Bronchial epithelial cell (primary cell): Measurements from ENCODE around the gene INSM1. TPM values are rescaled to one million over a fixed set of nuclear protein-coding genes. Genes with fewer than 3 reads are reported as not detected.

Experiments used
- DNase-seq: peaks from one replicate; pipeline ENCODE4 v3.0.0-alpha.2; 2010; ENCODE audit warnings: low read depth
- FAIRE-seq: peaks from 2 replicates; lab custom pipeline; 2011; peaks lifted over from hg19 to GRCh38; lab: Jason Lieb, UNC
- H3K27me3 ChIP-seq: 2 replicates; pipeline ENCODE4 v1.5.1; 2011; ENCODE audit warnings: low read length; ENCODE audit not compliant: control insufficient read depth, insufficient read depth
- H3K36me3 ChIP-seq: 2 replicates; pipeline ENCODE4 v1.5.1; 2011; ENCODE audit warnings: low read length; ENCODE audit not compliant: control insufficient read depth, insufficient read depth
- H3K4me3 ChIP-seq: 2 replicates; pipeline ENCODE4 v1.5.1; 2011; ENCODE audit warnings: mild to moderate bottlenecking, low read depth, low read length, control low read depth
- CTCF ChIP-seq: IDR thresholded peaks from 2 replicates; pipeline ENCODE4 v1.5.1; 2011; ENCODE audit warnings: mild to moderate bottlenecking, moderate library complexity, low read length, control low read depth, inconsistent platforms; ENCODE audit not compliant: insufficient read depth, severe bottlenecking
- total RNA-seq: library from RNA; depleted of rRNA; stranded (reverse); fragments of >200 nt; gene quantifications from 2 replicates; pipeline ENCODE4 v1.2.1, GENCODE V29; 2014

The INSM1 gene
- total RNA-seq, 1 donor from 2014 or later, result not detected

GRCh38 chr20:20363434-20363798 lies 4.5 kb upstream of the INSM1 start:
- Histone ChIP-seq H3K27me3 (peaks cover 47% of the 10 kb centered on the region), H3K4me3 (no peak overlapping the region), H3K36me3 (no peaks in the 10 kb centered on the region)
- no peak for FAIRE-seq
- no peak for DNase-seq
- no peak for TF ChIP-seq CTCF

- Histone ChIP-seq H3K4me3 (no peak overlapping the region), H3K27me3 (peaks cover 49% of the 10 kb centered on the region), H3K36me3 (no peaks in the 10 kb centered on the region)
- no peak for DNase-seq
- TF ChIP-seq CTCF, result no peak
- no peak for FAIRE-seq
These were observed 3.9 kb upstream of the INSM1 start for GRCh38 chr20:20363799-20364592.

- H3K4me3 ChIP-seq, result no peak overlapping the region
- no peak for DNase-seq
- FAIRE-seq, result no peak
- TF ChIP-seq CTCF, result no peak
- H3K27me3 ChIP-seq, result peaks cover 54% of the 10 kb centered on the region
- H3K36me3 ChIP-seq, result no peaks in the 10 kb centered on the region
These were observed 3.1 kb upstream of the INSM1 start for GRCh38 chr20:20364593-20365479.

- no peak for DNase-seq
- Histone ChIP-seq H3K27me3 (peaks cover 59% of the 10 kb centered on the region), H3K4me3 (no peak overlapping the region), H3K36me3 (no peaks in the 10 kb centered on the region)
- FAIRE-seq, result no peak
- no peak for TF ChIP-seq CTCF
These were observed 2.3 kb upstream of the INSM1 start for GRCh38 chr20:20365480-20366161.

GRCh38 chr20:20366551-20366875 lies 1.4 kb upstream of the INSM1 start:
- Histone ChIP-seq H3K36me3 (no peaks in the 10 kb centered on the region), H3K4me3 (no peak overlapping the region), H3K27me3 (peaks cover 62% of the 10 kb centered on the region)
- TF ChIP-seq CTCF, result no peak
- DNase-seq (no peak), FAIRE-seq (no peak)
